Iris pigment epithelial cell (primary cell): ENCODE results near the gene ZYG11B.
"Not testable (repeated sequence)": the region's sequence is repeated elsewhere in the genome, so short reads cannot be mapped to it uniquely, and the experiment has no call there.

ENCODE experiments used
- DNase-seq: peaks from one replicate; pipeline ENCODE4 v3.0.0-alpha.2; 2011; ENCODE audit warnings: low read depth

The ZYG11B gene

GRCh38 chr1:52707927-52708655, 18.2 kb upstream of the ZYG11B start:
- DNase-seq, result peak; percentile 67

DNA sequence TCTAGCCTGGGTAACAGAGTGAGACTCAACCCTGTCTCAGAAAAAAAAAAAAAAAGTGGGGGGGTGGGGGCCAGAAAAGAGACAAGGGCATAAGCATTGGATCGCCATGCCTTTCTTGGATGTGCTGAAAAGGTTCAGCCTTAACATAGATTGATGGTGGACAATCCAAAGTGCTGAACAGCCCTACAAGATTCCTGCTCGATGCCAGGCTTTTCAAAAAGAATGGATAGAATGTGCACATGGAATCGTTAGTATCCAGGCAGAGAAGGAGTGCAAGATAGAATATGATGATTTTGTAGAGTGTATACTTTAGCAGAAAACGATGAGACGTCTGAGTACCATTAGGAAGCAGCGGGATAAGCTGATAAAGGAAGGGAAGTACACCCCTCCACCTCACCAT, 17.2 kb upstream of the ZYG11B start:
- DNase-seq, result no peak

- no peak for DNase-seq
These were observed 12.7 kb upstream of the ZYG11B start for GRCh38 chr1:52713590-52713989.

- not testable (repeated sequence) for DNase-seq
These were observed 11.0 kb upstream of the ZYG11B start for GRCh38 chr1:52715296-52715695.

DNA sequence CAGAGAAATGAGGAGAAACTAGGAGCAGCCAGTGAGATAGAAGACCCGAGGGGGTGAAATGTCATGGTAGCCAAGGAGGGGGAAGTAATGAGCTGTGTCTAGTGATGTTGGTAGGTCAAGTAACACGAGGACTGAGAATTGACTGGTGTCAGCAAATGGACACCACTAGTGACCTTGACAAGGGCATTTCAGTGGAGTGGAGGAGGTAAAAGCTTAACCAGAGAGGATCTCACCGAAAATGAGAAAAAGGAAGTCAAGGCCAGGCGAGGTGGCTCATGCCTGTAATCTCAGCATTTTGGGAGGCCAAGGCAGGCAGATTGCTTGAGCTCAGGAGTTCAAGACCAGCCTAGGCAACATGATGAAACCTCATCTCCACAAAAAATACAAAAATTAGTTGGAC, 3.0 kb upstream of the ZYG11B start:
- no peak for DNase-seq

DNA sequence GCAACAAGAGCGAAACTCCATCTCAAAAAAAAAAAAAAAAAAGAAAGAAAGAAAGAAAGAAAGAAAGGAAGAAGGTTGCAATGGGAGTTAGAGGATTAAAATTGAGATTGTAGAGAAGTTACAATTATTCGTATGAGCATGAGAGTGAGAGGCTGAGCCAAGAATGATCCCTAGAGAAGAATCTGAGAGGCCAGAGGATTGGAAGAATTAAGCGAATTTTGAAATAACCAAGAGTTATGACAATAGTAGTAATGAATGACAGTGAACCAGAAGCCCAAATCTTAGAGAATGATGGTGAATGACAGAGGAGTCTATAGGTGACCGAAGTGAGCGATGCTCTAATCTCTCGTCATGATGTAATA, 369 bp upstream of the ZYG11B start:
- no peak for DNase-seq

DNA sequence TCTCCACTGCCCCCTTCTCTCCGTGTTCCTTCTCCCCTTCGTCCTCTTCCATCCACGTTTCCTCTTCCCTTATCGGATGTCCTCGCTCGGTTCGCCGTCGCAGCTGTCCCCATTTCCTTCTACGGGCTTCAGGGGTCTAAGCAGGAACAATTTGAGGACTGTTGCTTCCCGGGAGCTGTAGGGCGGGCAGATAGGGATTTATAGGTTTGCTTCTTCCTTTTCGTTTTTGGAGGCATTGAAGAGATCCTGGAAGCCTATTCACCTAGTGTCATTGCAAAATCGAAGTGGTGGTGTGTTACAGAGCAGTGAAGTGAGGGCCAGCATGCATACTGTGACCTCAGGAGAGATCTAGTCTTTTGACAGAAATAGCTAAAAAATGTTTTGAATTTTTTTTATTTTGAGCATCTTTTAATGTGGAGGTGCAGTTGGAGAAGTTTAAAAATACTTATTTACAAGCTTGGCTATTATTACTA, 897 bp downstream of the ZYG11B start:
- DNase-seq, result peak; percentile 17

DNA sequence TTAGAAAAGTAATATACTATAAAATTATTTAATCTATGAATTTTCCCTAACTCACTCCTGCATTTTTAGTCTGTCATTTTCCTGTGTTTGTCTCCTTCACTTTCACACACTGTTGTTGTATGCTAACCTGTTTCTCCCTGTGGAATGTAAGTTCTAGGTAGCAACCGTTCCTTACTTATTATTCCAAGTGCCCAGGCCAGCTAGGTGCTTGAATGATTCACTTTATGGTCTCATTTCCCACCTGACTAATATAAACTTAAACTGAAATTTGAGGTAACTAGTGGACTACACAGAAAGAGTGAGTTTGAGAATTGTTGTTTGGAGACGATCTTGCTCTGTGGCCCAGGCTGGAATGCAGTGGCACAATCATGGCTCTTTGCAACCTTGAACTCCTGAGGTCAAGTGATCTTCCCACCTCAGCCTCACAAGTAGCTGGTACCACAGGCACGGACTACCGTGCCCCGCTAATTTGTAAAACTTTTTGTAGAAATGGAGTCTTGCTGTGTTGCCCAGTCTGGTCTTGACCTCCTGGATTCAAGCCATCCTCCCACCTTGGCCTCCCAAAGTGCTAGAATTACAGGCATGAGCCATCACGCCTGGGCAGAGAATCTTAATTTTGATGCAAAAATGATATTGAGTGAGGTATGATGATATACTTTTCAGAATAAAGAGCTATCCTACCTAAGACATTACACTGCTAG, 1.9 kb downstream of the ZYG11B start:
- DNase-seq, result no peak

DNA sequence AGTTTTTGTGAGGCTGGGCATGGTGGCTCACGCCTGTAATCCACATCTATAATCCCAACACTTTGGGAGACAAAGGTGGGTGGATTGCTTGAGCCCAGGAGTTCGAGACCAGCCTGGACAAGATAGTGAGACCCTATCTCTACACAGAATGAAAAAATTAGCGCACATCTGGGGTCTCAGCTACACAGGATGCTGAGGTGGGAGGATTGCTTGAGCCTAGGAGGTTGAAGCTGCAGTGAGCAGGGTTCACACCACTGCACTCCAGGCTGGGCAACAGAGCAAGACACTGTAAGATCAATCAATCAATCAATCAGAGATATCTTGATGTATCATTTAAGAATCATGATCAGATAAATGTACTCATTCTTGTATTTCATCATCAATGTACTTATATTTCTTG, 7.1 kb downstream of the ZYG11B start:
- DNase-seq, result no peak

GRCh38 chr1:52735371-52735770, 9.1 kb downstream of the ZYG11B start:
- DNase-seq, result not testable (repeated sequence)

DNA sequence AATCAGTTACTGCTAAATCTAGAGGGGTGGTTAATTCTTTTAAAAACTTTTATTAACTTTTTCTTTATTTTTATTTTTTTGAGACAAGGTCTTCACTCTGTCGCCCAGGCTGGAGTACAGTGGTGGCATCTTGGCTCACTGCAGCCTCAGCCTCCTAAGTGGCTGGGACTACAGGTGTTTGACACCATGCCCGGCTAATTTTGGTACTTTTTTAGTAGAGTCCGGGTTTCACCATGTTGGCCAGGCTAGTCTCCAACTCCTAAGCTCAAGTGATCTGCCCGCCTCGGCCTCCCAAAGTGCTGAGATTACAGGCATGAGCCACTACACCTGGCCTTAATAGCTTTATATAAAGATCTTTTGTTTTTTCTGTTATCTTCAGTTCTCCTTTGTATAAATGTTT, 11.9 kb downstream of the ZYG11B start:
- no peak for DNase-seq

- DNase-seq, result no peak
These were observed 12.6 kb downstream of the ZYG11B start for GRCh38 chr1:52738893-52739292.

DNA sequence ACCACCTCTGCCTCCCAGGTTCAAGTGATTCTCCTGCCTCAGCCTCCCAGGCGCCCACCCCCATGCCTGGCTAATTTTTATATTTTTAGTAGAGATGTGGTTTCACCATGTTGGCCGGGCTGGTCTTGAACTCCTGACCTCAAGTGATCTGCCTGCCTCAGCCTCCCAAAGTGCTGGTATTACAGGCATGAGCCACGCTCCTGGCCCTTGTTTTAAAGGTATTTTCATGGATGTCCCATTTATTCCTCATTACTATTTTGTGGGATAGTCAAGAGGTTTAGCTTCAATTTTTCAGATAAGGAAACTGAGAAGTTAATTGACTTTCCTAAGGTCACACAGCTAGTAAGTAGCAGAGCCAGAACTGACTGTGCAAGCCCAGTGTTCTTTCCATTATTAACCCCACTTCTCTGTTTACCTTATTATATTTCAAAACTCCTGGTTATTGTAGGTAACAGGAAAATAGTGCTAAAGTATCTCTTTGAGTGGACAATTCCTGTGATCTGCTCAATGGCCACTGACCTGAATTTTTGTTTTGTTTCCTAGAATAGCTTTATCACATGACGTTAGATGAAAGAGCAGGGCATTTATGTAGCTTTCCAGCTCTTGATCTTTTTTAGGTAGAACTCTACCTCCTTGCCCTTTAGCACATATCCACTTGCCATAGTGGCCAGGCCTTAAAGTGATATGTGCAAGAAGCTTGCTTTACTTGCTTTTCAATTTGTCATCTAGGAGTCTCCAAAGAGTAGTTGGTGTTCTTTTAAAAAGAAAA, 13.6 kb downstream of the ZYG11B start:
- DNase-seq, result no peak

DNA sequence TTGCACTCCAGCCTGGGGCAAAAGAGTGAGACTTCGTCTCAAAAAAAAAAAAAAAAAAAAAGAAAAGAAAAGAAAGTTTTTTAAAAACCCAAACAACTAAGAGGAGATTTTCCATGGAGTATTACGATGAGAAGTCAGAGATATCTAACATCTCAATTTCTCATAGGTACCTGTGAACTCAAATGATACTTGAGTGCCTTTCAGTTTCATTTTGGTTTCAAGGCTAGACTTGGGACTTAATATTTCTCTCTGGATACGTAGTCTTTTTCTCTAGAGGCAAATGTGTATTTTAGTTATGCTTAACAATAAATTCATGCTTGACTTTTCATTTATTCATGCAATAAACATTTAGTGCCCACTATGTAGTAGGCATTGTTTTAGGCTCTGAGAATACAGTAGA, 15.0 kb downstream of the ZYG11B start:
- no peak for DNase-seq

GRCh38 chr1:52746189-52746588, 19.9 kb downstream of the ZYG11B start:
- DNase-seq, result no peak

- DNase-seq, result peak; percentile 9
These were observed 21.2 kb downstream of the ZYG11B start for GRCh38 chr1:52747450-52747849.

DNA sequence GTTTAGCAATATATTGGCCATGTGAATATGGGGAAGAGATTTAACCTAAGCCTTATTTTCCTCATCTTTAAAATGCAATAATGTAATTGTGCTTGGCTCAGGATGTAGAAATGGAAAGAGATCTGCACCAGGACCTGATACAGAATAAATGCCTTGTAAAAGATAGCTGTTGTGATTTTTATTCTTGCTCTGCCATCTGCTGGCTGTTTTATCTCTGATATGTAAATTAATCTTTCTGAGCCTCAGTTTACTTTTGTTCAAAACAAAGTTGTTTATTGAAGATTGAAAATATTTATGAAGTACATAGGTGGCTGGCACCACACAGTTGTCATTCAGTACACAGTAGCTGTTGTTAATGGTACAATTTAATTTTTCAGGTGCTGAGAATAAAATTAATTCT, 21.9 kb downstream of the ZYG11B start:
- no peak for DNase-seq

DNA sequence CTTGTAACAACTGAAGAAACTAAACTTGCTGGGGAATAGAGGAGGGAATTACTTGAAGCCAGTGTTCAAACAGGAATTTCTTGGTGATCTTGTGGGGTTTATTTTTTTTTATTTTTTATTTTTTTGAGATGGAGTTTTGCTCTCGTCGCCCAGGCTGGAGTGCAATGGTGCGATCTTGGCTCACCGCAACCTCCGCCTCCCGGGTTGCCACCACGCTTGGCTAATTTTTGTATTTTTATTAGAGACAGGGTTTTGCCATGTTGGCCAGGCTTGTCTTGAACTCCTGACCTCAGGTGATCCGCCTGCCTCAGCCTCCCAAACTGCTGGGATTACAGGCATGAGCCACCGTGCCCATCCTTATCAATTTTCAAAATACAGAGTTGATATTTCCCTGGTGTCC, 23.2 kb downstream of the ZYG11B start:
- DNase-seq, result not testable (repeated sequence)

- not testable (repeated sequence) for DNase-seq
These were observed 23.9 kb downstream of the ZYG11B start for GRCh38 chr1:52750139-52750538.

DNA sequence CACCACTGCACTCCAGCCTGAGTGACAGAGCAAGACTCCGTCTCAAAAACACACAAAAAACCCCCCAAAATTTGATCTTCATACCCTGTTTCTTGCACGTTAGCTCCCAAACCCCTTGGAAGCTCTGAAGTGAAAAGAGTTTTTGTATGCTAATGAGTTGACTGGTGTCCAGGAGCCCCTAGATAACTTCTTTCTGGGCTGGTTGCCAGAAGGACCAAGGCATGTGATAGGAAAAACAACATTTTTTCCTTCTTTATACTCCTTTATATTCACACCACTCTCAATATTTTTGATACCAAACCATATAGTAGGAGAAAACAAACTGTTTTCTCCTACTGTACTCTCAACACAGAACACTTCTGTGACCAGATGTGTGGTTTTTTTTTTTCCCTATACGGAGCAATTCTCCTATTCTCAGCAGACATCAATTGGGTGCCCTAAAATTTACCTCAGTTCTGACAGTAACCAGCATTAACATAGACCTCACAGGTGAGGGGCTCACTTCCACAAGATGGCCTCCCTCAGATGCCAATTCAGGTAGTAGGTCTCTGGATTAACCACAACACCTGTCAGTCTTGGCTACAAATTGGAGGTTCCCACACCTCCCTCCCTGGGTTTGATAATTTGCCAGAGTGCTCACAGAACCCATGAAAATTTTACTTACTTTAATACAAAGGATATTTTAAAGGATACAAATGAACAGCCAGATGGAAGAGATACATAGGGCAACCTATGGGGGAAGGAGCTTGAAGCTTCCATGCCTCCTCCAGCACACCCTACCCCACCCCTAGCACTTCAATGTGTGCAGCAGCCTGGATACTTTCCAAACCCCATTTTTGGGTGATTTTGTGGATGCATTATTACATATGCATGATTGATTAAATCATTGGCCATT, 25.6 kb downstream of the ZYG11B start:
- peak; percentile 68 for DNase-seq

GRCh38 chr1:52752484-52752826, 26.2 kb downstream of the ZYG11B start:
- no peak for DNase-seq

- no peak for DNase-seq
These were observed 26.9 kb downstream of the ZYG11B start for GRCh38 chr1:52753169-52753568.
